ENCODE results near the gene ZDHHC4. TPM values are rescaled to one million over a fixed set of nuclear protein-coding genes. Genes with fewer than 3 reads are reported as not detected.

ZDHHC4 gene
- total and polyA plus RNA-seq, 9 of the 15 experiments (the other 6 are each of a cell fraction or from before 2014, with no cell fraction given) = 33.4 to 106 (median 58.3) TPM

DNA sequence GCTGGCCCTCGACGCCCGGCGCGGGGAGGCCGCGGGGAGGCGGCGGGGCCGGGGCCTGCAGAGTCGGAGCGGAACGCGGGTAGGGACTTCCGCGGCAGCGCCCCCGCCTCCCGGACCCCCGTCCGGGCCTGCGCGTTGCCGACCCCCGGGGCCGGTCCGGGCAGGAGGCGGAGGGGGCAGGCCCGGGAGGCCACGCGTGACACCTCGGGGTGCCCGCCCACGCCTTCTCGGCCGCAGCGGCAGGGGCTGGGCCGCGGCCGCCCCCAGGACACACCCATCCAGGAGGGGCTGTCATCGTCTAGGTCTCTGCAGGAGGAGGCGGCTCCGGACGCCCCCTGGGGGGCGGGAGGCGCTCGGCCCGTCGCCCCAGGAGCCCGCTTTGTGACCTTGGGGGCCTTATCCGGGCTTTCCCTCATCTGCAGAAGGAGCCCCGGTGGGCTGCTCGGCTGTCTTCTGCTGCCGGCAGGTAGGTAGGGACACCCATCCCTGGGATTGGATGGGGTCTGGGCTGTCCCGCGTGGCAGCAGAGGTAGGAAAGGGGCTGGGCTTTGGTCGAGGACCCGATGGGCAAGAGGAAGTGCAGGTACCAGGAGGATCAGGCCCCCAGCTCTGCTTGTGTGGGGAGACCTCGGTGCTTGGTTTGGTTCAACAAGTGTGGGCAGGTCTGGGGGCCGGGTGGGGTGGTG lies 60.4 kb downstream of the ZDHHC4 start (continued):
- TF ChIP-seq, protein P1, sequence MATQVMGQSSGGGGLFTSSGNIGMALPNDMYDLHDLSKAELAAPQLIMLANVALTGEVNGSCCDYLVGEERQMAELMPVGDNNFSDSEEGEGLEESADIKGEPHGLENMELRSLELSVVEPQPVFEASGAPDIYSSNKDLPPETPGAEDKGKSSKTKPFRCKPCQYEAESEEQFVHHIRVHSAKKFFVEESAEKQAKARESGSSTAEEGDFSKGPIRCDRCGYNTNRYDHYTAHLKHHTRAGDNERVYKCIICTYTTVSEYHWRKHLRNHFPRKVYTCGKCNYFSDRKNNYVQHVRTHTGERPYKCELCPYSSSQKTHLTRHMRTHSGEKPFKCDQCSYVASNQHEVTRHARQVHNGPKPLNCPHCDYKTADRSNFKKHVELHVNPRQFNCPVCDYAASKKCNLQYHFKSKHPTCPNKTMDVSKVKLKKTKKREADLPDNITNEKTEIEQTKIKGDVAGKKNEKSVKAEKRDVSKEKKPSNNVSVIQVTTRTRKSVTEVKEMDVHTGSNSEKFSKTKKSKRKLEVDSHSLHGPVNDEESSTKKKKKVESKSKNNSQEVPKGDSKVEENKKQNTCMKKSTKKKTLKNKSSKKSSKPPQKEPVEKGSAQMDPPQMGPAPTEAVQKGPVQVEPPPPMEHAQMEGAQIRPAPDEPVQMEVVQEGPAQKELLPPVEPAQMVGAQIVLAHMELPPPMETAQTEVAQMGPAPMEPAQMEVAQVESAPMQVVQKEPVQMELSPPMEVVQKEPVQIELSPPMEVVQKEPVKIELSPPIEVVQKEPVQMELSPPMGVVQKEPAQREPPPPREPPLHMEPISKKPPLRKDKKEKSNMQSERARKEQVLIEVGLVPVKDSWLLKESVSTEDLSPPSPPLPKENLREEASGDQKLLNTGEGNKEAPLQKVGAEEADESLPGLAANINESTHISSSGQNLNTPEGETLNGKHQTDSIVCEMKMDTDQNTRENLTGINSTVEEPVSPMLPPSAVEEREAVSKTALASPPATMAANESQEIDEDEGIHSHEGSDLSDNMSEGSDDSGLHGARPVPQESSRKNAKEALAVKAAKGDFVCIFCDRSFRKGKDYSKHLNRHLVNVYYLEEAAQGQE (IDR thresholded peaks at IDR 0.05; ENCODE audit: borderline replicate concordance) = no peak
- TF ChIP-seq, protein P1 (CRISPR knock-in tag; IDR thresholded peaks at IDR 0.05; ENCODE audit: low read depth) = peak; percentile 52; the same call in 1 of the 2 replicates
- TF ChIP-seq ZBTB17 (CRISPR knock-in tag; IDR thresholded peaks at IDR 0.05) = peak; percentile 26; the same call in 1 of the 2 replicates
- no peak for TF ChIP-seq CREB5 (CRISPR knock-in tag; IDR thresholded peaks at IDR 0.05)
- TF ChIP-seq, protein P2, sequence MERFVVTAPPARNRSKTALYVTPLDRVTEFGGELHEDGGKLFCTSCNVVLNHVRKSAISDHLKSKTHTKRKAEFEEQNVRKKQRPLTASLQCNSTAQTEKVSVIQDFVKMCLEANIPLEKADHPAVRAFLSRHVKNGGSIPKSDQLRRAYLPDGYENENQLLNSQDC (CRISPR knock-in tag; IDR thresholded peaks at IDR 0.05) = no peak
- TF ChIP-seq, protein P3, sequence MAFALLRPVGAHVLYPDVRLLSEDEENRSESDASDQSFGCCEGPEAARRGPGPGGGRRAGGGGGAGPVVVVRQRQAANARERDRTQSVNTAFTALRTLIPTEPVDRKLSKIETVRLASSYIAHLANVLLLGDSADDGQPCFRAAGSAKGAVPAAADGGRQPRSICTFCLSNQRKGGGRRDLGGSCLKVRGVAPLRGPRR (CRISPR knock-in tag; IDR thresholded peaks at IDR 0.05) = no peak
- TF ChIP-seq KLF6 (CRISPR knock-in tag; IDR thresholded peaks at IDR 0.05; ENCODE audit: borderline replicate concordance) = 0 out of 2 replicates have a peak, but pooled peaks have one; percentile 64
- peak in 1 of 3 experiments; percentile 19 for TF ChIP-seq YY1 (IDR thresholded peaks at IDR 0.05; ENCODE audit: borderline replicate concordance in 1 of 3, control insufficient read depth in 1 of 3, extremely low read depth in 1 of 3, insufficient read depth in 3 of 3, insufficient read length in 1 of 3, insufficient replicate concordance in 2 of 3, low read depth in 1 of 3, low read length in 2 of 3)
- TF ChIP-seq CHD1 (IDR thresholded peaks at IDR 0.05; ENCODE audit: low read length) = peak; percentile 48
- TF ChIP-seq PTTG1 (tag; IDR thresholded peaks at IDR 0.05; ENCODE audit: low read depth) = no peak
- no peak for TF ChIP-seq TAF15 (IDR thresholded peaks at IDR 0.05; ENCODE audit: low read depth, low read length)
- TF ChIP-seq, protein P4, sequence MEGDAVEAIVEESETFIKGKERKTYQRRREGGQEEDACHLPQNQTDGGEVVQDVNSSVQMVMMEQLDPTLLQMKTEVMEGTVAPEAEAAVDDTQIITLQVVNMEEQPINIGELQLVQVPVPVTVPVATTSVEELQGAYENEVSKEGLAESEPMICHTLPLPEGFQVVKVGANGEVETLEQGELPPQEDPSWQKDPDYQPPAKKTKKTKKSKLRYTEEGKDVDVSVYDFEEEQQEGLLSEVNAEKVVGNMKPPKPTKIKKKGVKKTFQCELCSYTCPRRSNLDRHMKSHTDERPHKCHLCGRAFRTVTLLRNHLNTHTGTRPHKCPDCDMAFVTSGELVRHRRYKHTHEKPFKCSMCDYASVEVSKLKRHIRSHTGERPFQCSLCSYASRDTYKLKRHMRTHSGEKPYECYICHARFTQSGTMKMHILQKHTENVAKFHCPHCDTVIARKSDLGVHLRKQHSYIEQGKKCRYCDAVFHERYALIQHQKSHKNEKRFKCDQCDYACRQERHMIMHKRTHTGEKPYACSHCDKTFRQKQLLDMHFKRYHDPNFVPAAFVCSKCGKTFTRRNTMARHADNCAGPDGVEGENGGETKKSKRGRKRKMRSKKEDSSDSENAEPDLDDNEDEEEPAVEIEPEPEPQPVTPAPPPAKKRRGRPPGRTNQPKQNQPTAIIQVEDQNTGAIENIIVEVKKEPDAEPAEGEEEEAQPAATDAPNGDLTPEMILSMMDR (IDR thresholded peaks at IDR 0.05 in 2 of 3, conservative IDR thresholded peaks at IDR 0.05 in 1 of 3; ENCODE audit: insufficient read depth in 2 of 3, low read depth in 1 of 3, low read length in 3 of 3) = peak; percentile 52 to 58 (median 55)
- TF ChIP-seq NUFIP1 (IDR thresholded peaks at IDR 0.05; ENCODE audit: partially characterized antibody) = no peak
- TF ChIP-seq, protein P5, sequence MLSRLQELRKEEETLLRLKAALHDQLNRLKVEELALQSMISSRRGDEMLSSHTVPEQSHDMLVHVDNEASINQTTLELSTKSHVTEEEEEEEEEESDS (CRISPR knock-in tag; IDR thresholded peaks at IDR 0.05) = no peak
